Progenitor cell of endocrine pancreas (in vitro differentiated cells): Measurements from ENCODE around the gene TRIM66. TPM values are rescaled to one million over a fixed set of nuclear protein-coding genes. Genes with fewer than 3 reads are reported as not detected.

Source experiments
- DNase-seq: peaks from one replicate; pipeline ENCODE4 v3.0.0; 2021; ENCODE audit warnings: low spot score; ENCODE audit not compliant: unreplicated experiment
- H3K27ac Mint-ChIP-seq: 2 replicates; pipeline ENCODE4 v1.8.0; 2021; ENCODE audit warnings: mild to moderate bottlenecking, moderate library complexity, mixed read lengths
- H3K27me3 Mint-ChIP-seq: 2 replicates; pipeline ENCODE4 v1.8.0; 2021; ENCODE audit warnings: mixed read lengths
- H3K36me3 Mint-ChIP-seq: 2 replicates; pipeline ENCODE4 v1.8.0; 2022; ENCODE audit warnings: mixed read lengths; ENCODE audit not compliant: insufficient read depth
- H3K4me1 Mint-ChIP-seq: 2 replicates; pipeline ENCODE4 v1.8.0; 2021; ENCODE audit warnings: low read depth, mixed read lengths
- H3K4me3 Mint-ChIP-seq: 2 replicates; pipeline ENCODE4 v1.8.0; 2021; ENCODE audit warnings: low read depth, mild to moderate bottlenecking, moderate library complexity, mixed read lengths
- H3K9me3 Mint-ChIP-seq: 2 replicates; pipeline ENCODE4 v1.8.0; 2021; ENCODE audit warnings: low read depth, mixed read lengths
- total RNA-seq: library from RNA; stranded (reverse); gene quantifications from 2 replicates; pipeline ENCODE4 v1.2.1, GENCODE V29; 2021
- TF ChIP-seq, protein P1 (sequence below): fragments of 200-600 bp; sonication (generic); IDR thresholded peaks from one replicate; pipeline ENCODE4 v1.5.0; 2021; ENCODE audit warnings: antibody characterized with exemption, mild to moderate bottlenecking; ENCODE audit not compliant: unreplicated experiment

The TRIM66 gene
- total RNA-seq, 1 donor from 2014 or later, result 9.4 TPM

DNA sequence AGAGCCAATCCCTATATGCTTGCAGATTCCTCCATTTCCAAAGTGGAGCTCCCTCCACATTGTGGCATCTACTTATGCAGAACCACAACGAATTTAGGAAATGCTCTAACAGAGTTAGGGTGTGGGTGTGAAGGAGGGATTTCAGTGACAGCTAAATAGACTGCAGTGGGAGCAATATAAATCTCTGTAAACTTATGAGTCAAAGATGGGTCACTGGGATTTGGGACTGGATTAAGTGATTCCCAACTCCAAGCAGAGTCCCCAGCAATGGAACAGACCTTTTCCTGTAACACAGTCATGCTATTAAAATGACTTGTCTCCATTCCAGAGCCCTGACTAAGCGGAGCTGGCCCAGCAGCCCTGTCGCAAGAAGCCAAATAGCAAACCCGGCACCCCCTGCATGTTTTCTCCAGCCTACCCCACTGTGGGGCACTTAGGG is 36.8 kb upstream of the TRIM66 start:
- DNase-seq, result no peak
- H3K9me3 Mint-ChIP-seq, result no peaks in the 10 kb centered on the region
- H3K4me1 Mint-ChIP-seq, result peaks cover 32% of the 10 kb centered on the region
- no peak overlapping the region for H3K27ac Mint-ChIP-seq
- H3K27me3 Mint-ChIP-seq, result no peaks in the 10 kb centered on the region
- no peak overlapping the region for H3K4me3 Mint-ChIP-seq
- peaks cover 17% of the 10 kb centered on the region for H3K36me3 Mint-ChIP-seq
- TF ChIP-seq, protein P1, sequence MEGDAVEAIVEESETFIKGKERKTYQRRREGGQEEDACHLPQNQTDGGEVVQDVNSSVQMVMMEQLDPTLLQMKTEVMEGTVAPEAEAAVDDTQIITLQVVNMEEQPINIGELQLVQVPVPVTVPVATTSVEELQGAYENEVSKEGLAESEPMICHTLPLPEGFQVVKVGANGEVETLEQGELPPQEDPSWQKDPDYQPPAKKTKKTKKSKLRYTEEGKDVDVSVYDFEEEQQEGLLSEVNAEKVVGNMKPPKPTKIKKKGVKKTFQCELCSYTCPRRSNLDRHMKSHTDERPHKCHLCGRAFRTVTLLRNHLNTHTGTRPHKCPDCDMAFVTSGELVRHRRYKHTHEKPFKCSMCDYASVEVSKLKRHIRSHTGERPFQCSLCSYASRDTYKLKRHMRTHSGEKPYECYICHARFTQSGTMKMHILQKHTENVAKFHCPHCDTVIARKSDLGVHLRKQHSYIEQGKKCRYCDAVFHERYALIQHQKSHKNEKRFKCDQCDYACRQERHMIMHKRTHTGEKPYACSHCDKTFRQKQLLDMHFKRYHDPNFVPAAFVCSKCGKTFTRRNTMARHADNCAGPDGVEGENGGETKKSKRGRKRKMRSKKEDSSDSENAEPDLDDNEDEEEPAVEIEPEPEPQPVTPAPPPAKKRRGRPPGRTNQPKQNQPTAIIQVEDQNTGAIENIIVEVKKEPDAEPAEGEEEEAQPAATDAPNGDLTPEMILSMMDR, result no peak

DNA sequence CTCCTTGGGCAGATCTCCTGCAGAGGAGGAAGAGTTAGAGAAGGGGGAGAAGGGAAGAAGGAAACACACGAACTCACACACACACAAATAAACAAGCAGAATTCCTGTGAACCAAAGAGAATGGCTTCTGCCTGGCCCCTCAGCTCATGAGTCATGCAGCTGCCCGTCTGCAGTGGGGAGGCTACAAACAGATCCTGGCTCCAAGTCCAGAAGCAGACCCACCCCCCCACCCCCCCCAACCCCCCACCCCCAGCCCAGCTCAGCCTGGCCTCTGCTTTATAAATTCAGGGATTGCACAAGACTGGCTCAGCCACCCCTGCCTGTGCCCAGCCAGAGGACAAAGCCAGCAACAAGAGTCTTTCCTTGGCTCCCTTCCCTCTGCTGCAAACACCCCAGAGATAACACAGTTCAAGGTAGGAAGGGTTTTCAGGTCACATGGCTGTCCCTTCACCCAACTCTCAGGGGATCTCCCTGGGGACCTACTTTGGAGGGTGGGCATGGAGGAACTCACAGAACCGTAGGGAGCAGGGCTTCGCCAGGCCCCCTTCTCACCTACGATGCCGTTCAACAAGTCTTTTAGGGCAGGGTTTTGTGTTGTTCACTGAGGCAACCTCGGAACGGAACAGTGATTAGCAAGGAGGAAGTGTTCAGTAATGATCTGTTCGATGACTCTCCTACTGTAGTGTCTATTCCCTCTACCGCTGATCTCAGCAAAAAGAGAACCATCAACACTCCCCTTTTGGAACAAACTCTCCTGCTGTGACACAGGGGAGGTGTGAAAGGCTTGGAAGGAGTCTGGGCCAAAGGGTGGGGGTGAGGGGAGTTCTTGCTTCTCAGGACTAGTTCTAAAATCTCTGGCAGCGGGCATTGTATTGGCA is 35.6 kb upstream of the TRIM66 start:
- peaks cover 20% of the 10 kb centered on the region for H3K36me3 Mint-ChIP-seq
- no peaks in the 10 kb centered on the region for H3K27me3 Mint-ChIP-seq
- H3K9me3 Mint-ChIP-seq, result no peaks in the 10 kb centered on the region
- H3K27ac Mint-ChIP-seq, result peak overlapping the region; percentile 81
- DNase-seq, result no peak
- TF ChIP-seq, protein P1, result no peak
- peaks cover 31% of the 10 kb centered on the region for H3K4me1 Mint-ChIP-seq
- no peak overlapping the region for H3K4me3 Mint-ChIP-seq

GRCh38 chr11:8717544-8717875 is 35.0 kb upstream of the TRIM66 start:
- Mint-ChIP-seq H3K36me3 (peaks cover 20% of the 10 kb centered on the region), H3K4me3 (no peak overlapping the region), H3K9me3 (no peaks in the 10 kb centered on the region), H3K4me1 (peaks cover 27% of the 10 kb centered on the region), H3K27me3 (no peaks in the 10 kb centered on the region), H3K27ac (peak overlapping the region; percentile 81)
- TF ChIP-seq, protein P1, result no peak
- no peak for DNase-seq

DNA sequence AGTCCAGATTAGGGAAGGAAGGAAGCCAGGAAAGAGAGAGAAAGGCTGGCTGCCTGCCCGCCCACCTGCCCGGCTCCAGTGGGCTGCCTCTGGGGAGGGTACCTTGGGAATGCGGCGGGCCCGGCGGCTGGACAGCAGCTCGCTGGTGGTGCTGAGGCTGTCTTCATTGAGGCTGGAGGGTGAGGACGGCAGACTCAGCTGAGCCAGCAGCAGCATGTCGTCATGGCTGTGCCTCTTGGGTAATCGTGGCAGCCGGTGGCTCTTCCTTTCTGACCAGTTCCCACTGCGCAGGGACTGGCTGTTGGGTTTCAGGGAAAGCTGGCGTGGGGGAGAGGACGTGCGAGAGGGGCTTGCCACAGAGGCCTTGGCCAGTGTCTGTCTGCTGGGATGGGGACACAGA is 33.0 kb upstream of the TRIM66 start:
- TF ChIP-seq, protein P1, result no peak
- Mint-ChIP-seq H3K27ac (no peak overlapping the region), H3K4me1 (peaks cover 9% of the 10 kb centered on the region), H3K9me3 (no peaks in the 10 kb centered on the region), H3K4me3 (no peak overlapping the region), H3K27me3 (no peaks in the 10 kb centered on the region), H3K36me3 (peaks cover 24% of the 10 kb centered on the region)
- DNase-seq, result no peak

GRCh38 chr11:8714622-8715225 is 32.3 kb upstream of the TRIM66 start:
- Mint-ChIP-seq H3K9me3 (no peaks in the 10 kb centered on the region), H3K4me1 (peaks cover 2% of the 10 kb centered on the region), H3K27me3 (no peaks in the 10 kb centered on the region), H3K27ac (no peak overlapping the region), H3K4me3 (no peak overlapping the region), H3K36me3 (peaks cover 25% of the 10 kb centered on the region)
- DNase-seq, result no peak
- TF ChIP-seq, protein P1, result no peak
